Measurements from ENCODE around the gene ITGAX. TPM values are rescaled to one million over a fixed set of nuclear protein-coding genes. Genes with fewer than 3 reads are reported as not detected.

ITGAX gene
- total and polyA plus RNA-seq, 3 donors from 2014 or later: 0.63 to 3.4 (median 2.8) TPM

DNA sequence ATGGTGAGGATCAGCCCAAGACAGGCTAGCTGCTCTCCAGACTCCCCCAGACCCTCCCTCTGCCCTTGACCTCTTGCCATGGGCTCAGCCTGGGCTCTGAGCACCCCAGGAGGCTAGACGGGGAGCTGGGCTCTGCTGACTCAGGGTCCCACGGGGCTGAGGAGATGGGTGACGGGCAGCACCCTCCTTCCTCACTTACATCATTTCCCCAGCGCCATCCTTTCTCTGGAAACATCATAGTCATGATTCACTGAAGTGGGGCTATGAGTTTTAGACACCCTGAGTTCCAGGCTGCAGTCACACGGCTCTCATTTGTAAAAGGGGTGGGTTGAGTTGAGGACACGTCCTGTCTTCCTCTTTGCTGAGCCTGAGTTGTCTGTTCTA, 3.0 kb upstream of the ITGAX start:
- Histone ChIP-seq H3K27ac (no peak overlapping the region), H3K36me3 (ENCODE audit: low read depth, missing control alignments) (no peaks in the 10 kb centered on the region), H3K27me3 (no peaks in the 10 kb centered on the region), H3K9me3 (no peaks in the 10 kb centered on the region), H3K4me3 (no peak overlapping the region), H3K4me1 (no peaks in the 10 kb centered on the region)
- TF ChIP-seq POLR2A (IDR thresholded peaks at IDR 0.05): no peak
- TF ChIP-seq, protein P1, sequence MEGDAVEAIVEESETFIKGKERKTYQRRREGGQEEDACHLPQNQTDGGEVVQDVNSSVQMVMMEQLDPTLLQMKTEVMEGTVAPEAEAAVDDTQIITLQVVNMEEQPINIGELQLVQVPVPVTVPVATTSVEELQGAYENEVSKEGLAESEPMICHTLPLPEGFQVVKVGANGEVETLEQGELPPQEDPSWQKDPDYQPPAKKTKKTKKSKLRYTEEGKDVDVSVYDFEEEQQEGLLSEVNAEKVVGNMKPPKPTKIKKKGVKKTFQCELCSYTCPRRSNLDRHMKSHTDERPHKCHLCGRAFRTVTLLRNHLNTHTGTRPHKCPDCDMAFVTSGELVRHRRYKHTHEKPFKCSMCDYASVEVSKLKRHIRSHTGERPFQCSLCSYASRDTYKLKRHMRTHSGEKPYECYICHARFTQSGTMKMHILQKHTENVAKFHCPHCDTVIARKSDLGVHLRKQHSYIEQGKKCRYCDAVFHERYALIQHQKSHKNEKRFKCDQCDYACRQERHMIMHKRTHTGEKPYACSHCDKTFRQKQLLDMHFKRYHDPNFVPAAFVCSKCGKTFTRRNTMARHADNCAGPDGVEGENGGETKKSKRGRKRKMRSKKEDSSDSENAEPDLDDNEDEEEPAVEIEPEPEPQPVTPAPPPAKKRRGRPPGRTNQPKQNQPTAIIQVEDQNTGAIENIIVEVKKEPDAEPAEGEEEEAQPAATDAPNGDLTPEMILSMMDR (IDR thresholded peaks at IDR 0.05): no peak
- intact Hi-C loops (cut with DNase I; ENCODE audit: low total_unique reads): no loop called here
- 36 to 66% methylated on average over 4 to 6 of the region's 6 CpGs for WGBS, 2 donors
- no peak for DNase-seq

DNA sequence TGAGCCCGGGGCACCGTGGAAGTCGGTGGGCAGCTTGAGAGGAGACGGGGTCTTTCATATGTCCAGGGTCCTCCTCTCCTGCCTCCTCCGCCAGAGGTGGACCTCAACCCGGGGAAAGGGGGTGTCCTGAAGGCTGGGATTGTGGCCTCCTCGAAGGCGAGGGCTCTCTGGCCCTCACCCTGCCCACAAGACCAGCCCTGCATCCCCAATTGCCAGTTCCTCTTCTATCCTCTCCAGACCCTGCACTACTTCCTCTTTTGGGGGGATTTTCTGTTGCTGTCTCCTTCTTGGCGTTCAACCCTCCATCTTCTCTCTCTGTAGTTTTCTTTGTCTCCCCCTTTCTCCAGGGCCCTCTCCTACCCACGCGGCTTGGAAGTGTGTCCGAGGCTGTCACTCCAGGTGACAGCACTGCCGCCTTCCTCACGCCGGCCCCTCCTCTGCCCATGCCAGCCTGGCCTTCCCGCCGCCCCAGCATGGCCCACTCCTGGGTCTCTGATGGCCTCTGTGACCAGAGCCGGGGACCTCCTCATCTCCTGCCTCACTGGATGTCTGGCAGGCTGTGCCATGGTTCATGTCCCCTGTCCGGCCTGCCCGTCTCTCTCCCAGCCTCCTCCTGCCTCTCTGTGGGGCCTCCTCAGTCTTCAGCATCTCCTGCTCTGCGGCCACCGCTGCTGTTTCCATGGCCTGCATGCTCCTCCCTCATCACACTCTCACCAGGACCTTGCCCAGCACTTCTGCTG, 2.4 kb upstream of the ITGAX start:
- Histone ChIP-seq H3K9me3 (no peaks in the 10 kb centered on the region), H3K4me3 (no peak overlapping the region), H3K4me1 (no peaks in the 10 kb centered on the region), H3K27ac (no peak overlapping the region), H3K27me3 (no peaks in the 10 kb centered on the region), H3K36me3 (ENCODE audit: low read depth, missing control alignments) (no peaks in the 10 kb centered on the region)
- intact Hi-C loops (cut with DNase I; ENCODE audit: low total_unique reads): no loop called here
- WGBS, 2 donors: 82 to 84% methylated on average over 20 to 22 of the region's 22 CpGs
- no peak for TF ChIP-seq POLR2A (IDR thresholded peaks at IDR 0.05)
- no peak for DNase-seq

DNA sequence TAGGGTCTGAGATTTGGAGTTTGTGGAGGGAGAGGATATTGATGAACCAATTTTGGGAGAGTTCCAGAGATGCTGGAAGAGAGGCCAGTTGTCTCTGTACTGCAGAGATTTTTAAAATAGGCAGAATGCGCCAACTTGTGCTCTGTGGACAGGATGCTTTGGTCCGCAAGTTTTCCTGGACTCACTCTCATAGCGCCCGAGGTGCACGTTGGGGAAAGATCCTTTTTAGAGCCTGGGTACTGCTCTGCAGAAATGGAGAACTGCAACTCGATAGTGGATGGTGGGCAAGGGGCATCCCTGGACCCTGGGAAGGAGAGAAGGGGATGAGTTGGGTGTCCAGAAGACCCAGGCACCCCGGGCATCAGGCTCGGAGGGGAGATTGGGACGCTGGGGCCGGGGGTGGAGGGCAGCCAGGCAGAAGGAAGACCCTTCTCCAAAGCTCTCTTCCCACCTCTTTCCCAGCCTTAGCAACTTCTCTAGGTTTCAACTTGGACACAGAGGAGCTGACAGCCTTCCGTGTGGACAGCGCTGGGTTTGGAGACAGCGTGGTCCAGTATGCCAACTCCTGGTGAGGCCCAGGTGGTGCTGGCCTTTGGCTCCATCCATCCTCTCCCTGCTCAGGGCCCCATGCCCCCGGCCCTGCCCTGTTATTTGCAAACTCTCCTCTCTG, 590 bp downstream of the ITGAX start:
- DNase-seq: no peak
- Histone ChIP-seq H3K36me3 (ENCODE audit: low read depth, missing control alignments) (no peaks in the 10 kb centered on the region), H3K4me3 (no peak overlapping the region), H3K4me1 (no peaks in the 10 kb centered on the region), H3K27ac (no peak overlapping the region), H3K9me3 (no peaks in the 10 kb centered on the region), H3K27me3 (no peaks in the 10 kb centered on the region)
- 78 to 86% methylated on average over 14 of the region's 14 CpGs for WGBS, 2 donors
- no peak for TF ChIP-seq POLR2A (IDR thresholded peaks at IDR 0.05)
- TF ChIP-seq, protein P1 (IDR thresholded peaks at IDR 0.05): no peak
- intact Hi-C loops (cut with DNase I; ENCODE audit: low total_unique reads): no loop called here

DNA sequence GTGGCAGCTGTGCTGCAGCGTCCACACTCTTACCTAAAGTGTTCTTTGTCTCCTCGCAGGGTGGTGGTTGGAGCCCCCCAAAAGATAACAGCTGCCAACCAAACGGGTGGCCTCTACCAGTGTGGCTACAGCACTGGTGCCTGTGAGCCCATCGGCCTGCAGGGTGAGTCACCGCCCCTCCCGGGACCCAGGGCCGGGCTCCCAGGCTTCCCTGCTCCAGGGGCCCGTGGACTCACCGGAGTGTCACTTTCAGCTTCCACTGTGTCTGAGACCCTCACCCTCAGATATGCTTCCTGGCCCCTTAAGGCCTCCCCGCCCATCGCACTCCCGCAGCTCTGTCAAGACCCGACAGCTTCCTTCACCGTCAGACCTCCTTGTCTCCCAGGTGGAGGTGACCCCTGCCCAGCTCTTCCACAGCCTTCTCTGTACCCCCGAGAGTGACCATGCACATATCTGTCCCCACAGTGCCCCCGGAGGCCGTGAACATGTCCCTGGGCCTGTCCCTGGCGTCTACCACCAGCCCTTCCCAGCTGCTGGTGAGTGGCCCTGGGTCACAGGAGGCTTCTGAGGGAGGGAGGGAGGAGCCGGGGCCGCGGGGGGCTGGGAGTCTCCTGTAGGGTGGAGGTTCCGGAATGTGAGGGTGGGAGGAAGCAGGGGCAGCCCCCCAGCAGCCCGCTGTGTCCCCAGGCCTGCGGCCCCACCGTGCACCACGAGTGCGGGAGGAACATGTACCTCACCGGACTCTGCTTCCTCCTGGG, 1.8 kb downstream of the ITGAX start:
- H3K27ac ChIP-seq: no peak overlapping the region
- intact Hi-C loops (cut with DNase I; ENCODE audit: low total_unique reads): no loop called here
- no peaks in the 10 kb centered on the region for H3K27me3 ChIP-seq
- DNase-seq: no peak
- H3K4me3 ChIP-seq: no peak overlapping the region
- H3K9me3 ChIP-seq: no peaks in the 10 kb centered on the region
- WGBS, 2 donors: 68 to 71% methylated on average over 12 to 26 of the region's 28 CpGs
- H3K36me3 ChIP-seq (ENCODE audit: low read depth, missing control alignments): no peaks in the 10 kb centered on the region
- no peaks in the 10 kb centered on the region for H3K4me1 ChIP-seq
- no peak for TF ChIP-seq POLR2A (IDR thresholded peaks at IDR 0.05)
- TF ChIP-seq, protein P1 (IDR thresholded peaks at IDR 0.05): no peak
